Endometrial microvascular endothelial cells (primary cell): ENCODE measurements around the gene RUNX1. TPM values are rescaled to one million over a fixed set of nuclear protein-coding genes. Genes with fewer than 3 reads are reported as not detected.

ENCODE experiments used
- in situ Hi-C: cut with HindIII; loops from 2 replicates; pipeline ENCODE4 v1.10.0; 2017; ENCODE audit warnings: low sequenced_read_pairs, low pct_unique_long_range_greater_than_20kb; ENCODE audit errors: inconsistent ontology term
- total RNA-seq: library from RNA; depleted of rRNA; stranded (reverse); fragments of >200 nt; gene quantifications from one replicate; pipeline ENCODE4 v1.2.3, GENCODE V29; 2015; ENCODE audit errors: inconsistent ontology term

The RUNX1 gene
- total RNA-seq, 1 donor from 2014 or later, result 14.5 TPM

GRCh38 chr21:34800797-34801518, 248.1 kb downstream of the RUNX1 start:
- in situ Hi-C loops, result loop anchor here (10.0 kb wide), 1 partner anchor 84 kb away; no protein-coding TSS in a partner anchor

GRCh38 chr21:34799092-34799491, 250.0 kb downstream of the RUNX1 start:
- in situ Hi-C loops, result no loop called here

GRCh38 chr21:34797921-34798535, 251.1 kb downstream of the RUNX1 start:
- in situ Hi-C loops, result no loop called here

GRCh38 chr21:34797201-34797525, 251.9 kb downstream of the RUNX1 start:
- in situ Hi-C loops, result no loop called here

GRCh38 chr21:34796518-34797200, 252.4 kb downstream of the RUNX1 start:
- in situ Hi-C loops, result no loop called here

GRCh38 chr21:34795548-34796180, 253.4 kb downstream of the RUNX1 start:
- in situ Hi-C loops, result no loop called here

- in situ Hi-C loops, result no loop called here
These were observed 253.9 kb downstream of the RUNX1 start for GRCh38 chr21:34795175-34795547.

- in situ Hi-C loops, result no loop called here
These were observed 254.4 kb downstream of the RUNX1 start for GRCh38 chr21:34794686-34795085.

- in situ Hi-C loops, result no loop called here
These were observed 255.6 kb downstream of the RUNX1 start for GRCh38 chr21:34793471-34793870.

- in situ Hi-C loops, result no loop called here
These were observed 256.5 kb downstream of the RUNX1 start for GRCh38 chr21:34792504-34793089.

- in situ Hi-C loops, result no loop called here
These were observed 257.2 kb downstream of the RUNX1 start for GRCh38 chr21:34791776-34792503.

GRCh38 chr21:34790834-34791233, 258.3 kb downstream of the RUNX1 start:
- in situ Hi-C loops, result no loop called here

GRCh38 chr21:34790341-34790740, 258.8 kb downstream of the RUNX1 start:
- in situ Hi-C loops, result no loop called here

GRCh38 chr21:34788879-34789278, 260.2 kb downstream of the RUNX1 start:
- in situ Hi-C loops, result no loop called here

- in situ Hi-C loops, result no loop called here
These were observed 265.3 kb downstream of the RUNX1 start for GRCh38 chr21:34783815-34784214.

- in situ Hi-C loops, result no loop called here
These were observed 266.4 kb downstream of the RUNX1 start for GRCh38 chr21:34782506-34783360.

GRCh38 chr21:34781526-34781925, 267.6 kb downstream of the RUNX1 start:
- in situ Hi-C loops, result no loop called here

- in situ Hi-C loops, result no loop called here
These were observed 269.2 kb downstream of the RUNX1 start for GRCh38 chr21:34779860-34780259.
